ENCODE data around the gene KRTAP12-4.

Gene KRTAP12-4, protein sequence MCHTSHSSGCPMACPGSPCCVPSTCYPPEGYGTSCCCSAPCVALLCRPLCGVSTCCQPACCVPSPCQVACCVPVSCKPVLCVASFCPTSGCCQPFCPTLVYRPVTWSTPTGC

DNA sequence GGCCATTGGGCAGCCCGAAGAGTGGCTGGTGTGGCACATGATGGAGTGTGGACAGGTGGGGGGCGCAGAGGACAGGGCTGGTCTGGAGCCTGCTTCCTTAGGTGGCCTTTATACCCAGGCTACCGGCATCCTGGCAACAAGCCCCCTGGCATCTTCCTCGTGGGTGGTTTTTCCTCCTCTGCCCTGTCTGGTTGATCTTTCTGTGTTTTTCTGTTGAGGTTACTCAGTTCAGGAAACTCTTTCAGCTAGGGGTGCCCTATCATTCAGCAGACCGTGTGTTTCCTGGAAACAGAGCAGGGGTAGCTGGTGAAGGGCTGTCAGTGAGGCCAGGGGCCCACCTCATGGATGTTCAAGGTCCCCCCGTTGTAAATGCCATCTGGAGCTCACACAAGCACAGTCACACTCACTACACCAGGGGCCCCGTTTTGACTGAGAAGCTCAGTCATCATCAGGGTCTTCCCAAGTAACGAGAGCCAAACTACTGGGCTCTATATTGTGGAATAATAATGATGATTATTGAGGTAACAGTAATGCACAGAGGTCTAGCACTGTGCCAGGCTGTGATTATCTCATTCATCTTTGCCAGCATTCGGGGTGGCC lies at the start of gene KRTAP12-4:
Gene KRTAP12-4 (minus strand): TSS at position 84 of the 600 bp plus-strand sequence. CDS start 45 bp downstream, at position 39.
- H3K27me3 ChIP-seq (ENCODE audit: low read length): no peaks in the 10 kb centered on the region
- no peaks in the 10 kb centered on the region for H3K36me3 ChIP-seq (ENCODE audit: low read length)
- H3K9ac ChIP-seq (ENCODE audit: low read length): no peak within 1 kb of the TSS

GRCh38 chr21:44703731-44704635 lies 49.5 kb upstream of the KRTAP12-4 start:
- no peak for TF ChIP-seq EZH2phosphoT487 (conservative IDR thresholded peaks at IDR 0.05; ENCODE audit: low read length)
- no peak for TF ChIP-seq CTCF (IDR thresholded peaks at IDR 0.05; ENCODE audit: insufficient read depth, low read length, poor library complexity, severe bottlenecking)
- H3K36me3 ChIP-seq (ENCODE audit: low read length): no peaks in the 10 kb centered on the region
- H3K4me3 ChIP-seq (ENCODE audit: insufficient read depth, low read length, poor library complexity, severe bottlenecking): no peak overlapping the region
- H3K27me3 ChIP-seq (ENCODE audit: low read length): no peaks in the 10 kb centered on the region
- H3K4me2 ChIP-seq (ENCODE audit: low read depth, low read length, poor library complexity, severe bottlenecking): no peak overlapping the region
- H2AFZ ChIP-seq (ENCODE audit: low read depth, low read length, severe bottlenecking): no peak overlapping the region
- no peak overlapping the region for H3K27ac ChIP-seq (ENCODE audit: low read depth, low read length)
- no peaks in the 10 kb centered on the region for H4K20me1 ChIP-seq (ENCODE audit: low read depth, low read length)
- no peaks in the 10 kb centered on the region for H3F3A ChIP-seq (ENCODE audit: insufficient read depth)
- H3K79me2 ChIP-seq (ENCODE audit: insufficient read depth, low read length): no peaks in the 10 kb centered on the region
- H3K9ac ChIP-seq (ENCODE audit: low read length): no peak overlapping the region
- no peaks in the 10 kb centered on the region for H3K9me3 ChIP-seq (ENCODE audit: insufficient read depth, low read length)
- no peaks in the 10 kb centered on the region for H3K9me2 ChIP-seq (replicated peaks; ENCODE audit: insufficient read depth, low read length)

More for the DNA sequence above, at the start of gene KRTAP12-4:
- Histone ChIP-seq H3K27ac (ENCODE audit: low read depth, low read length) (no peak within 1 kb of the TSS), H3F3A (ENCODE audit: insufficient read depth) (no peaks in the 10 kb centered on the region), H3K9me2 (replicated peaks; ENCODE audit: insufficient read depth, low read length) (no peaks in the 10 kb centered on the region), H3K4me3 (ENCODE audit: insufficient read depth, low read length, poor library complexity, severe bottlenecking) (no peak within 1 kb of the TSS), H2AFZ (ENCODE audit: low read depth, low read length, severe bottlenecking) (no peak within 1 kb of the TSS), H3K79me2 (ENCODE audit: insufficient read depth, low read length) (no peaks in the 10 kb centered on the region), H3K9me3 (ENCODE audit: insufficient read depth, low read length) (no peaks in the 10 kb centered on the region), H4K20me1 (ENCODE audit: low read depth, low read length) (no peaks in the 10 kb centered on the region), H3K4me2 (ENCODE audit: low read depth, low read length, poor library complexity, severe bottlenecking) (no peak within 1 kb of the TSS)
- no peak for TF ChIP-seq CTCF (IDR thresholded peaks at IDR 0.05; ENCODE audit: insufficient read depth, low read length, poor library complexity, severe bottlenecking)
- TF ChIP-seq EZH2phosphoT487 (conservative IDR thresholded peaks at IDR 0.05; ENCODE audit: low read length): no peak

DNA sequence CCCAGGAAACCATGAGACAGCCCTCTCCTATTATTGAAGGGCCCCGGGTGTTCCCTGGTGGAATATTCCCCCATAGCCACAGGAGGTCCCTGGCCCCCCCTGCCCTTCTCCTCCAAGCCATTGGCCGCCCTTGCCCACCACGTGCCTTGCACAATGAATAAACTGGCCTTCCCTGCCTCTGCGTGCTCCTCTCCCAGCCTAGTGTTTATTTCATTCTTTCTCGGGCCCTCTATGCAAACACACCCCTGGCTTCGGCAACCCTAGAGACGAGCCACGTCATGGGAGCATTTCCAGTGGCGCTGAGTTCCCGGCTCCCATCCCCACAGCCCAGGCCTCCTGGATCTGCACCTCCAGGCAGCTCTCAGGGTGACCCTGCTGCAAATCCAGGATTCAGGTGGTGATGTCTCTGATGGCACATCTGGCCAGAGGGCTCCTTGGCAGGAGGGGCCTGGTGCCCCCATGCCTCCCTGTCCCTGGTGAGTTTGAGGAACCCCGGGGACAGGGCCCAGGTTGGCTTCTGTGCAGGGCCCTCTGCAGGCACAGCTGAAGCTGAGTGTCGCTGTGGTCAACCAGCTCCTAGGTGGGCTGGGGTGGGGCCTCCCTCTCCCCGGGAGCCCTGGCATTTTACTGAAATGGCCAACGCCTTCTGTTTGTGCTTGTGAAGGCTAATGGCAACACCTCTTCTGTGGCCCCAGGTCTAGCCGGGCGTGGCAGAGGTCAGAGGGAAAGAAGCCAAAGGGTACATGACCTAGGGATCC lies 48.7 kb upstream of the KRTAP12-4 start:
- TF ChIP-seq CTCF (IDR thresholded peaks at IDR 0.05; ENCODE audit: insufficient read depth, low read length, poor library complexity, severe bottlenecking) (no peak), EZH2phosphoT487 (conservative IDR thresholded peaks at IDR 0.05; ENCODE audit: low read length) (no peak)
- H3K27me3 ChIP-seq (ENCODE audit: low read length): no peaks in the 10 kb centered on the region
- no peaks in the 10 kb centered on the region for H3K9me2 ChIP-seq (replicated peaks; ENCODE audit: insufficient read depth, low read length)
- H4K20me1 ChIP-seq (ENCODE audit: low read depth, low read length): no peaks in the 10 kb centered on the region
- H3K79me2 ChIP-seq (ENCODE audit: insufficient read depth, low read length): no peaks in the 10 kb centered on the region
- H3F3A ChIP-seq (ENCODE audit: insufficient read depth): no peaks in the 10 kb centered on the region
- no peaks in the 10 kb centered on the region for H3K9me3 ChIP-seq (ENCODE audit: insufficient read depth, low read length)
- no peak overlapping the region for H2AFZ ChIP-seq (ENCODE audit: low read depth, low read length, severe bottlenecking)
- no peak overlapping the region for H3K27ac ChIP-seq (ENCODE audit: low read depth, low read length)
- H3K4me2 ChIP-seq (ENCODE audit: low read depth, low read length, poor library complexity, severe bottlenecking): no peak overlapping the region
- no peak overlapping the region for H3K9ac ChIP-seq (ENCODE audit: low read length)
- no peaks in the 10 kb centered on the region for H3K36me3 ChIP-seq (ENCODE audit: low read length)
- H3K4me3 ChIP-seq (ENCODE audit: insufficient read depth, low read length, poor library complexity, severe bottlenecking): no peak overlapping the region
